ENCODE data around the gene FBXW4.
"Not testable (repeated sequence)": the region's sequence is repeated elsewhere in the genome, so short reads cannot be mapped to it uniquely, and the experiment has no call there.

GRCh38 chr10:101633510-101633909, 61.5 kb downstream of the FBXW4 start:
- TF ChIP-seq CTCF, POLR2A (IDR thresholded peaks at IDR 0.05): not testable (repeated sequence)
